SK-N-SH (cell line): ENCODE measurements around the gene FBXW11. TPM values are rescaled to one million over a fixed set of nuclear protein-coding genes. Genes with fewer than 3 reads are reported as not detected.

Experiments used
- CTCF ChIA-PET: fragments of 300-600, 350-600 bp; formaldehyde crosslinking; extraction: SDS; loops from one replicate; lab custom pipeline; 2021; lab: Yijun Ruan, JAX
- POLR2A ChIA-PET: fragments of 350-600 bp; sonication (Branson Sonifier 250); formaldehyde crosslinking; extraction: SDS; loops from one replicate; lab custom pipeline; 2020; ENCODE audit warnings: antibody characterized with exemption, inconsistent platforms; lab: Yijun Ruan, JAX
- DNase-seq: peaks from one replicate; pipeline ENCODE4 v3.0.0; 2012
- H2AFZ ChIP-seq: fragments of 200-600 bp; sonication (generic); 2 replicates; pipeline ENCODE4 v1.8.1; 2016; ENCODE audit warnings: antibody characterized with exemption, mild to moderate bottlenecking, low read depth
- H3F3A ChIP-seq: fragments of 200-600 bp; sonication (generic); replicated peaks from 2 replicates; pipeline ENCODE3; 2016; ENCODE audit warnings: antibody characterized with exemption, mild to moderate bottlenecking; ENCODE audit not compliant: insufficient read depth
- H3K27ac ChIP-seq, 2 experiments: fragments of 200-500 bp in 1 of 2; fragments of 200-600 bp in 1 of 2; sonication (Bioruptor generic) in 1 of 2; sonication (generic), shearing (Covaris generic) in 1 of 2; 2 replicates each; pipeline versions ENCODE4 v1.5.1 to v1.6.1; 2014 to 2016; ENCODE audit warnings: low read depth in 2 of 2, inconsistent platforms in 1 of 2, low read length in 1 of 2, mild to moderate bottlenecking in 1 of 2, mixed read lengths in 1 of 2
- H3K27me3 ChIP-seq: fragments of 200-600 bp; sonication (generic), shearing (Covaris generic); 2 replicates; pipeline ENCODE4 v1.6.1; 2016; ENCODE audit warnings: mixed run types; ENCODE audit not compliant: insufficient read depth
- H3K36me3 ChIP-seq, 2 experiments: fragments of 200-500 bp in 1 of 2; fragments of 200-600 bp in 1 of 2; sonication (Bioruptor generic) in 1 of 2; sonication (generic) in 1 of 2; replicated peaks in 1 of 2; 2 replicates each; pipeline versions ENCODE3 to v1.5.1; 2014 to 2016; ENCODE audit warnings: low read length in 1 of 2, mild to moderate bottlenecking in 1 of 2; ENCODE audit not compliant: insufficient read depth in 2 of 2, control insufficient read depth in 1 of 2
- H3K4me1 ChIP-seq, 2 experiments: fragments of 200-500 bp in 1 of 2; fragments of 200-600 bp in 1 of 2; sonication (Bioruptor generic) in 1 of 2; sonication (generic), shearing (Covaris generic) in 1 of 2; 2 replicates each; pipeline versions ENCODE4 v1.5.1 to v1.6.1; 2014 to 2016; ENCODE audit warnings: low read depth in 1 of 2, low read length in 1 of 2, mixed run types in 1 of 2; ENCODE audit not compliant: insufficient read depth in 2 of 2, control insufficient read depth in 1 of 2
- H3K4me2 ChIP-seq: fragments of 200-600 bp; sonication (generic), shearing (Covaris generic); 2 replicates; pipeline ENCODE4 v1.6.1; 2017; ENCODE audit warnings: mixed run types
- H3K4me3 ChIP-seq, 2 experiments: fragments of 200-500 bp in 1 of 2; fragments of 200-600 bp in 1 of 2; sonication (Bioruptor generic) in 1 of 2; sonication (generic), shearing (Covaris generic) in 1 of 2; 2 replicates each; pipeline versions ENCODE4 v1.5.1 to v1.8.1; 2014 to 2016; ENCODE audit warnings: low read depth in 2 of 2, inconsistent platforms in 1 of 2, low read length in 1 of 2, mild to moderate bottlenecking in 1 of 2, mixed read lengths in 1 of 2, moderate library complexity in 1 of 2
- H3K79me2 ChIP-seq: fragments of 200-600 bp; sonication (generic); 2 replicates; pipeline ENCODE4 v1.8.1; 2017; ENCODE audit warnings: mild to moderate bottlenecking; ENCODE audit not compliant: insufficient read depth
- H3K9ac ChIP-seq: fragments of 200-600 bp; sonication (generic); 2 replicates; pipeline ENCODE4 v1.6.1; 2017; ENCODE audit warnings: mixed run types
- H3K9me2 ChIP-seq: fragments of 200-600 bp; sonication (generic); 2 replicates; pipeline ENCODE4 v1.6.1; 2017; ENCODE audit warnings: mixed run types
- H3K9me3 ChIP-seq: fragments of 200-600 bp; sonication (generic); 2 replicates; pipeline ENCODE4 v1.6.1; 2017; ENCODE audit warnings: mixed run types, mild to moderate bottlenecking, moderate library complexity
- H4K20me1 ChIP-seq: fragments of 200-600 bp; sonication (generic); 2 replicates; pipeline ENCODE4 v1.6.1; 2017; ENCODE audit warnings: mild to moderate bottlenecking, mixed run types; ENCODE audit not compliant: insufficient read depth
- ELF1 ChIP-seq: IDR thresholded peaks from 2 replicates; pipeline ENCODE4 v1.4.0; 2012
- FOXJ3 ChIP-seq: sonication (generic); formaldehyde crosslinking; IDR thresholded peaks from 2 replicates; pipeline ENCODE4 v1.5.1; 2020; ENCODE audit warnings: mild to moderate bottlenecking, missing genetic modification reagents
- JUND ChIP-seq: IDR thresholded peaks from 2 replicates; pipeline ENCODE4 v1.4.0; 2012
- MEF2A ChIP-seq: IDR thresholded peaks from 2 replicates; pipeline ENCODE4 v1.4.0; 2012; ENCODE audit warnings: low read depth, borderline replicate concordance
- NFIC ChIP-seq: IDR thresholded peaks from 2 replicates; pipeline ENCODE4 v1.4.0; 2012; ENCODE audit warnings: borderline replicate concordance
- POLR2AphosphoS5 ChIP-seq: IDR thresholded peaks from 2 replicates; pipeline ENCODE4 v1.6.1; 2012; ENCODE audit warnings: low read depth, low read length
- RAD21 ChIP-seq: IDR thresholded peaks from 2 replicates; pipeline ENCODE4 v1.6.1; 2012; ENCODE audit warnings: mild to moderate bottlenecking, low read length
- RFX5 ChIP-seq: IDR thresholded peaks from 2 replicates; pipeline ENCODE4 v1.6.1; 2012; ENCODE audit warnings: mild to moderate bottlenecking, improper control_type of control experiment, low read length
- RXRA ChIP-seq: IDR thresholded peaks from 2 replicates; pipeline ENCODE4 v1.4.0; 2012; ENCODE audit warnings: low read depth, mild to moderate bottlenecking, borderline replicate concordance
- SIN3A ChIP-seq: IDR thresholded peaks from 2 replicates; pipeline ENCODE4 v1.6.1; 2012; ENCODE audit warnings: low read depth, mild to moderate bottlenecking, low read length, moderate library complexity, borderline replicate concordance
- TCF12 ChIP-seq: IDR thresholded peaks from 2 replicates; pipeline ENCODE4 v1.4.0; 2012
- WGBS: methylation state at CpG from one replicate; pipeline ENCODE4 v1.1.6; 2017; ENCODE audit warnings: low lambda C conversion rate; 5-methylcytosine and 5-hydroxymethylcytosine counted together
- polyA plus RNA-seq, 3 experiments: library from polyadenylated mRNA; depleted of rRNA; stranded (reverse); fragments of >200 nt; gene quantifications; 2 replicates each; pipeline ENCODE4 v1.2.3, GENCODE V29; 2012
- TF ChIP-seq, protein P1 (sequence below): IDR thresholded peaks from 2 replicates; pipeline ENCODE4 v1.6.1; 2012; ENCODE audit warnings: mild to moderate bottlenecking, low read depth, low read length, moderate library complexity
- TF ChIP-seq, protein P2 (sequence below): fragments of 150-350 bp; IDR thresholded peaks from 2 replicates; pipeline ENCODE4 v1.6.1; 2017; ENCODE audit warnings: antibody characterized with exemption, low read length, low read depth, borderline replicate concordance
- TF ChIP-seq, protein P3 (sequence below): IDR thresholded peaks from 2 replicates; pipeline ENCODE4; 2012
- TF ChIP-seq, protein P4 (sequence below): IDR thresholded peaks from 2 replicates; pipeline ENCODE4 v1.4.0; 2012; ENCODE audit warnings: low read depth, borderline replicate concordance

FBXW11 gene
- polyA plus RNA-seq, 1 of the 3 experiments (the other 2 are of a cell fraction) = 37.5 TPM

DNA sequence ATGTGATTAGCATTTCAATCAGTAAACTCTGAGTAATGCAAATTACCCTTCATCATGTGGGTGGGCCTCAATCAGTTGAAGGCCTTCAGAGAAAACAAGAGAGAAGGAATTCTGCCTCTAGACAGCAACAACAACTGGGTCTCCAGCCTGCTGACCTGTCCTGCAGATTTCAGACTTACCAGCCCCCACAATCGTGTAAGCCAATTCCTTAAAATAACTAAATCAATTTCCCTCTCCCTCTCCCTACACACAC is 41.7 kb upstream of the FBXW11 start:
- ChIA-PET POLR2A (no interaction called here), CTCF (interaction anchor here (0.7 to 2.2 kb wide), 3 partner anchors 12 to 140 kb away, joined by 3 to 11 read pairs (median 3); no protein-coding TSS in a partner anchor)
- Histone ChIP-seq H3K4me3 (no peak overlapping the region), H2AFZ (no peak overlapping the region), H3K79me2 (no peaks in the 10 kb centered on the region), H3K9me2 (no peaks in the 10 kb centered on the region), H3K27ac (no peak overlapping the region), H3K27me3 (no peaks in the 10 kb centered on the region), H3K4me1 (peaks cover 0 to 4% of the 10 kb centered on the region in 2 experiments; a peak in 1 of 4 replicates), H3K9ac (no peak overlapping the region), H3F3A (no peaks in the 10 kb centered on the region), H4K20me1 (no peaks in the 10 kb centered on the region), H3K4me2 (no peak overlapping the region), H3K9me3 (no peaks in the 10 kb centered on the region), H3K36me3 (peaks cover 15 to 21% of the 10 kb centered on the region in 2 experiments)
- 94% methylated on average over 1 of the region's 1 CpG for WGBS
- TF ChIP-seq MEF2A (no peak), RFX5 (no peak), SIN3A (no peak), RXRA (no peak), FOXJ3 (no peak), POLR2AphosphoS5 (no peak)
- TF ChIP-seq, protein P1, sequence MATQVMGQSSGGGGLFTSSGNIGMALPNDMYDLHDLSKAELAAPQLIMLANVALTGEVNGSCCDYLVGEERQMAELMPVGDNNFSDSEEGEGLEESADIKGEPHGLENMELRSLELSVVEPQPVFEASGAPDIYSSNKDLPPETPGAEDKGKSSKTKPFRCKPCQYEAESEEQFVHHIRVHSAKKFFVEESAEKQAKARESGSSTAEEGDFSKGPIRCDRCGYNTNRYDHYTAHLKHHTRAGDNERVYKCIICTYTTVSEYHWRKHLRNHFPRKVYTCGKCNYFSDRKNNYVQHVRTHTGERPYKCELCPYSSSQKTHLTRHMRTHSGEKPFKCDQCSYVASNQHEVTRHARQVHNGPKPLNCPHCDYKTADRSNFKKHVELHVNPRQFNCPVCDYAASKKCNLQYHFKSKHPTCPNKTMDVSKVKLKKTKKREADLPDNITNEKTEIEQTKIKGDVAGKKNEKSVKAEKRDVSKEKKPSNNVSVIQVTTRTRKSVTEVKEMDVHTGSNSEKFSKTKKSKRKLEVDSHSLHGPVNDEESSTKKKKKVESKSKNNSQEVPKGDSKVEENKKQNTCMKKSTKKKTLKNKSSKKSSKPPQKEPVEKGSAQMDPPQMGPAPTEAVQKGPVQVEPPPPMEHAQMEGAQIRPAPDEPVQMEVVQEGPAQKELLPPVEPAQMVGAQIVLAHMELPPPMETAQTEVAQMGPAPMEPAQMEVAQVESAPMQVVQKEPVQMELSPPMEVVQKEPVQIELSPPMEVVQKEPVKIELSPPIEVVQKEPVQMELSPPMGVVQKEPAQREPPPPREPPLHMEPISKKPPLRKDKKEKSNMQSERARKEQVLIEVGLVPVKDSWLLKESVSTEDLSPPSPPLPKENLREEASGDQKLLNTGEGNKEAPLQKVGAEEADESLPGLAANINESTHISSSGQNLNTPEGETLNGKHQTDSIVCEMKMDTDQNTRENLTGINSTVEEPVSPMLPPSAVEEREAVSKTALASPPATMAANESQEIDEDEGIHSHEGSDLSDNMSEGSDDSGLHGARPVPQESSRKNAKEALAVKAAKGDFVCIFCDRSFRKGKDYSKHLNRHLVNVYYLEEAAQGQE = no peak
- TF ChIP-seq, protein P2, sequence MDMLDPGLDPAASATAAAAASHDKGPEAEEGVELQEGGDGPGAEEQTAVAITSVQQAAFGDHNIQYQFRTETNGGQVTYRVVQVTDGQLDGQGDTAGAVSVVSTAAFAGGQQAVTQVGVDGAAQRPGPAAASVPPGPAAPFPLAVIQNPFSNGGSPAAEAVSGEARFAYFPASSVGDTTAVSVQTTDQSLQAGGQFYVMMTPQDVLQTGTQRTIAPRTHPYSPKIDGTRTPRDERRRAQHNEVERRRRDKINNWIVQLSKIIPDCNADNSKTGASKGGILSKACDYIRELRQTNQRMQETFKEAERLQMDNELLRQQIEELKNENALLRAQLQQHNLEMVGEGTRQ = no peak
- TF ChIP-seq, protein P3, sequence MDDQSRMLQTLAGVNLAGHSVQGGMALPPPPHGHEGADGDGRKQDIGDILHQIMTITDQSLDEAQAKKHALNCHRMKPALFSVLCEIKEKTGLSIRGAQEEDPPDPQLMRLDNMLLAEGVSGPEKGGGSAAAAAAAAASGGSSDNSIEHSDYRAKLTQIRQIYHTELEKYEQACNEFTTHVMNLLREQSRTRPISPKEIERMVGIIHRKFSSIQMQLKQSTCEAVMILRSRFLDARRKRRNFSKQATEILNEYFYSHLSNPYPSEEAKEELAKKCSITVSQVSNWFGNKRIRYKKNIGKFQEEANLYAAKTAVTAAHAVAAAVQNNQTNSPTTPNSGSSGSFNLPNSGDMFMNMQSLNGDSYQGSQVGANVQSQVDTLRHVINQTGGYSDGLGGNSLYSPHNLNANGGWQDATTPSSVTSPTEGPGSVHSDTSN = no peak
- no peak for DNase-seq

DNA sequence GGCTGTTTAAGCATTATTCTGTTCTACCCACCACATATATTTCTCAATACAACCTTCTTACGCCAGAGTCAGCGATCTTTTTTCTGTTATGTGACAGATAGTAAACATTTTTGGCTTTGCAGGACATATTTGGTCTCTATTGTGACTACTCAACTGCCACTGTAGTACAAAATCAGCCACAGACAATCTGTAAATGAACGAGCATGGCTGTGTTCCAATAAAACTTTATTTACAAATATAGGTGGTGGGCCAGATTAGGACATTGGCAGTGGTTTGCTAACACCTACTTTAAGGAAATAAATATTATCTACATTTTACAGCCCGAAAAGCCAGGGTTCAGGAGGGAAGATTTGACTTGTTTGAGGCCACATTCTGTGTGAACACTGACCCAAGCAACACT is 40.2 kb upstream of the FBXW11 start:
- Histone ChIP-seq H3K4me1 (no peaks in the 10 kb centered on the region), H3K36me3 (peaks cover 10 to 15% of the 10 kb centered on the region in 2 experiments), H3K9me2 (no peaks in the 10 kb centered on the region), H3K9me3 (no peaks in the 10 kb centered on the region), H3K4me3 (no peak overlapping the region), H3F3A (no peaks in the 10 kb centered on the region), H3K79me2 (no peaks in the 10 kb centered on the region), H3K9ac (no peak overlapping the region), H3K27me3 (no peaks in the 10 kb centered on the region), H3K27ac (no peak overlapping the region), H4K20me1 (no peaks in the 10 kb centered on the region), H2AFZ (no peak overlapping the region), H3K4me2 (no peak overlapping the region)
- 100% methylated on average over 4 of the region's 4 CpGs for WGBS
- DNase-seq = no peak
- ChIA-PET POLR2A (no interaction called here), CTCF (interaction anchor here (0.9 to 2.5 kb wide), 4 partner anchors 13 to 627 kb away, joined by 3 to 11 read pairs (median 8); partner anchors contain the start of gene FGF18)
- TF ChIP-seq TCF12 (no peak), MEF2A (no peak), JUND (no peak), RAD21 (no peak), NFIC (no peak), ELF1 (no peak), RXRA (no peak)
- TF ChIP-seq, protein P1 = no peak
- TF ChIP-seq, protein P4, sequence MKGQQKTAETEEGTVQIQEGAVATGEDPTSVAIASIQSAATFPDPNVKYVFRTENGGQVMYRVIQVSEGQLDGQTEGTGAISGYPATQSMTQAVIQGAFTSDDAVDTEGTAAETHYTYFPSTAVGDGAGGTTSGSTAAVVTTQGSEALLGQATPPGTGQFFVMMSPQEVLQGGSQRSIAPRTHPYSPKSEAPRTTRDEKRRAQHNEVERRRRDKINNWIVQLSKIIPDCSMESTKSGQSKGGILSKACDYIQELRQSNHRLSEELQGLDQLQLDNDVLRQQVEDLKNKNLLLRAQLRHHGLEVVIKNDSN = no peak
- TF ChIP-seq, protein P2 = no peak
- TF ChIP-seq, protein P3 = no peak
